Stimulated activated CD8-positive, alpha-beta memory T cell treated with anti-CD3 and anti-CD28 coated beads, Interleukin-12 subunit alpha, Interleukin-12 subunit beta, amount 100 ng/mL, for 24 hours (primary cell): ENCODE data around the gene FAM78B.

ENCODE experiments used
- DNase-seq: peaks from one replicate; pipeline ENCODE4 v3.0.0-alpha.2; 2020; ENCODE audit errors: extremely low read depth

Gene FAM78B

DNA sequence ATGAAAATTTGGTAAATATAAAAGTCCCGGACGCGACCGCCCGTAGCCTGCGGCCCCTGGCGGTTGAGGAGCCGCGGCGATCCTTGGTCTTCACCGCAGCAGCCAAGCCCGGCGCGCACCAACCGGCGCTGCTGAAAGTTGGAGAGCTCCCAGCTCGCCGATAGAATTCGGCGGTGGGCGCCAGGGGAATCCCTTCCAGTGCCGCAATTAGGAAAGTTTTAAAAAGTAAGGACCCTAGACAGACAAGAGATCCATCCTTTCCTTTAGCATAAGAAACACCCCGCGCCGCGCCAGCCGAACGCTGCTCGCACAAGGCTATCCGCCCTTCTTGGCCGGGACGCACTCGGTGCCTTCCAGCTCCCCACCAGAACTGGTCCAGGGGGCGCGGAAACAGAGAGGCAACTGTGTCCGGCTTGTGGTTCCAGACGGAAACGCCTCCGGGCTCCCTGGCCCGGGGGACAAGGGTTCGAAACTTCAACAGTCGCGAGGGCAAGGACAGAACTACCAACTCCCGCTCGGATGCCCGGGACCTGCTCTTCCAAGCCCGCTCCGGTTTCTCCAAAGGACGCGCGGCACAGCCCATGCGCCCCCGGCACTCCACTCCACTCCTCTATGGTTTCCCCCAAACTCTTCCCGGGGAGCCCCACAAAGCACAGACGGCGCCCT is 1.7 kb downstream of the FAM78B start:
- DNase-seq = no peak

DNA sequence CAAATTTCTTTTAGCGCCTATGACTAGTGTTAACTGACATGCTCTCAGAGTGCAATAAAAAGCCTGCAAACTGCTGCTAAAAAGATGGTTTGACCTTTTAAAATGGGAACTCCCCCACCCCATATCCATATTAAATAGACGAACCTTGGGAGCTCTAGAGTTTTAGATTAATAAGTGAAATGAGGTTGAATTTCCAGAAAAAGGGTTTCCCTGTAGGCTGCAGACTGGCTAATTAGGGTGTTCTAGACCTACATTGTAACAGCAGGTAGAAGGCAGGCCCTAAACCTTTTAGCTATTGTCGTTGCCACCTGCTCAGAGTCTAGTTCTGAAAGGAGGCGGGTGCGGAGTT is 2.2 kb downstream of the FAM78B start:
- no peak for DNase-seq

DNA sequence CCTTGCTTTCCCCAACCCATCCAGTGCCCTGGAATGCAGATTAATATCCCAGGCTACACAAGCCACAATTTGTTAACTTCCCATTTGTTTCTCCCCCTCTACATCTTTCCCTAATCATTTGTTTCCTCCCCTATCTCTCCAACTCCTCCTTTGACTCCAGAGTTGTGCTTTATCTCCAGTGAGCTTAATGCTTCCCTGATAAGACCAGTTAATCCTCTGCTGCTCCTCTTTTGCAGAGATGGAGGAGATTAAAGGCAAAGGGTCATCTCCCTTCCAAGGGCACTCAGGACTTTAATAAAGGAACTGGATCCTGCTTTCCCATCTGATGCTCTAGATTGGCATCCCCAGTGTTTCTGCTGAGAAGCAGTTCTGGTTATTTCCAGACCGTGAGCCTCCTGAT is 7.1 kb downstream of the FAM78B start:
- no peak for DNase-seq

DNA sequence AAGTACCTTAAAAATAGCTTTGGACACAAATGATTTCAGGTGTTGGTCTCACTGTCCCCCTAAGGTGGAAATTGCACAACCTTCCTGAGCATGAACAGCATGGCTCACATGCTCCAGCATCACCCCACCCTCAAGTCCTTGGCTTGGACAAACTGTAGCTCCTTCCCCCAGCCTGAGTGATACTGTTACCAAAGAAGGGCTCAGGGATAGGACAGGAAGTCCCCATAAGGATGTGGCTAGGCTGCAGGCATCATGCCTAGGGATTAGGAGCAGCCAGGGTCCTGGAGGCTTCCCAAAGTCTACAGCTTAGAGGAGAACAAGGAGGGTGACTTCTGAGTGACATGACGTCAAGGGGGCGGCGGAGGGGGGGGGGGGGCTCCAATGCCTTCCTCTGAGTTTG is 10.1 kb downstream of the FAM78B start:
- DNase-seq = no peak

DNA sequence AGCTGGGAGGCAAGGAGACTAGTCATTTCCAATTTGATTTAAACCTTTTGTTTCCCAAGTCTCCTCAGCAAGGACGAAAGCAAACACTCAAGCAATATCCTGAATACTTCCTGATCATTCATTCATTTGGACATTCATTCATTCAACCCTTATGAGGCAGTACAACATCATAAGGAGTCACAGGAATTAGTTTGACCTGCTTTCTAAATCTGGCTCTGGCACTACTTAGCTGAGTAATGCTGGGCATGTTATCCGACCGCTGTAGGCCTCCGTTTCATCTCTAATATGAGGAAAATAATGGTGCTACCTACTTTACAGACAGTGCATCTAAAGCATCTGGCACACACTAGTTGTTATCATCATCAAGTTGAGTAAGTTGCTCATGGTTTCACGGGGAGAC is 11.7 kb downstream of the FAM78B start:
- DNase-seq = no peak

DNA sequence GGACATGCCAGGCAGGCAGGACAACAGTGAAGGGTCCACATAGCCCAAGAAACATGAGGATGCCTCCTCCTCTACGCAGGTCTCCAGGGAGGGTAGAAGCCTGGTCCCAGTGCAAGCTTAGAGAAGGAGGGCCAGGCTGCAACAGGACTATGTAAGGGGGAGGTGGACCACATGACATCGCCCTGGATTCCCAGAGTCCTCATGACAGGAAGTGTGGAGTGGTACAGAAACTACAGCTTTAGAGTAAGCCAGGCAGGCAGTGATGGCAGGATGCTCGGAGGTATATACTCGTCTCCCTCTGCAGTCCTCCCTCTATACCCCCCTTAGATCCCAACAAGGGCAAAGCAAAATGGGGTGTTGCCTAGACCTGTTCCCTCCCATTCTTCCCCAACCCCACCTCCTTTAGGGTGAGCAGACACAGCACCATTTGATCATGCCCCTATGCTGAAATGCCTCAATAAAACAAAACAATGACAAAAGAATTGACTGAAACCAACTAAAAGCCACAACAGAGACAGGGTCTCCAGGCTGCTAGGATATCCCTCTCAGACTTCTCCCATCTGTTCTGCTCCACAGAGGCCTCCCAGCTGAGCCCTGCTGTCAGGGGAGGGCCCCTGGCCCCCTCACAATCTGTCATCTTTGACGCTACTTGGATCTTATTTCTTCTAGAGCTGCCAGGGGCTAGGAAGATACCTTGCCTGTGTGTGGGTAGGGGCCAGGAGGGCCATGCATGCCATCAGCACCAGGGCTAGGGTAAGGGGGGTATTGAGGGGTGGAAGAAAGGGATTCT is 13.1 kb downstream of the FAM78B start:
- no peak for DNase-seq

DNA sequence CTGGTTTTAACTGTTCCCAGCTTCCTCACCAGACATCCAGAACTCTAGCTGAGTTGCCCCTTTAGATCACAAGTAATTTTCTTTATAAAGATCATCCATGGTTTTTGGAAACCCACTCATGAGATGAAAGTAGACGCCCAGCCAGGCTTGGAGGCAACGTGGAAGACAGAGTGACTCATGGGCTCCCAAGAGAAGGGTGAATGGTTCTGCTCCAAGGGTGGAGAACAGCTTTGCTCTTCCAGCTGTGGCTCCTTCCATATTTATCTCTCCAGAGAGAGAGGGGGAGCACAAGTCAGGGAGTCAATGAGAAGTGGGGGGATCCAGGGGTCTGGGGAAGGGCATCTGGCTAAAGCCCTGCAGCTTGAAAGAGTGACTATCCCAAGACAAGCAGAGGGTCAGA is 13.8 kb downstream of the FAM78B start:
- no peak for DNase-seq

DNA sequence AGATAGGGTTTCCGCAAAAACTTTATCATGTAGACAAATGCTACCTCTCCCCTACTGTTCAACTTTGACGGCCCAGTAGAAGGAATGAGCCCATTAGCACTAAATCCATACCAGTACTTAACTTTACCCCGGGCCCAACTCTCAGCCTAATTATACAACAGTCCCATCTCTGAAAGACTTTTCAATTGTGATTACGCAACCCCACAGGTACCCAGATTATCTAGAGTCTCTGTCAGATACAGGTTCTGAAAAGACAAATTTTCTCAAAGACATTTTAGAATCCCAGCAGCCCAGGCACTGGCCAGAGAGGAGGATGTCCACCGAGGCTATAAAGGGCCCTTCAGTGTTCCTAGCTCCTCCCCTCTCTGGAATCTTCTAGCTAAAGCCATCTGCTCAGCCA is 15.0 kb downstream of the FAM78B start:
- no peak for DNase-seq

DNA sequence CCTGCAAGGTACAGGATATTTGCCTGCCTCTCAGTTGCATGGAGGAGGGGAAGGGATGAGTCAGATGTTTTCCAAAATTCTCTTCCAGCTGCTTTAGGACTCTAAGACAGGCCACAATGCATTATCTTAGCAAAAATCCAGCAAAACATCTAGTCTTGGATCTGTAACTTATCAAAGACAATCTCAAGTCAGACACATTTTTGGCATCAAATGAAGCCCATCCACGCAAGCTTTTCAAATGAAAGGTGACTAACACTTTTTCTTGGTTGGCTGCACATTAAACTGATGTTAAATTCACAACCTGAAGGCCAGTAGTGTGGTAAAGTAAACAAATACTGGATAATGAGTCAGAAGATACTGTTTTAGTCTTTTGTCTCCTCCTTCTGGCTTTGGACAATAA is 21.3 kb downstream of the FAM78B start:
- DNase-seq = no peak

DNA sequence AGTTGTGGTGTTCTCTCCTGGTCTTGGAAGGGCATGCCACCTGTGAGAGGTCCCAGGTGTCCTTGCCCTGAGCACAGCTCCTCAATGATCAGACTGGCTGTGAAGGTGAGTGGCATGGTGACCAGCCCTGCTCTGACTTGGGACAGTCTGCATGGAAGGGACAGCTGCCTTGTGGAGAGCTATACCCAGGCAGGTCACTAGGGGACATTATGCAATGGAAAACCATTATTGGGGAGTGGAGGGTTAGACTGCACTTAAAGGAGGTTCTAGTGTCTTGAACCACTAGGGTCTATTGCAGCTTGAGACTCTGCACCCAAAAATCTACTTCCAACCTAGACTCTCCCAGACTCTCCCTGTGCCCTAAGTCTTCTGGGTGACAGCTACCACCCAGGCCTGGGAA is 24.8 kb downstream of the FAM78B start:
- DNase-seq = no peak

DNA sequence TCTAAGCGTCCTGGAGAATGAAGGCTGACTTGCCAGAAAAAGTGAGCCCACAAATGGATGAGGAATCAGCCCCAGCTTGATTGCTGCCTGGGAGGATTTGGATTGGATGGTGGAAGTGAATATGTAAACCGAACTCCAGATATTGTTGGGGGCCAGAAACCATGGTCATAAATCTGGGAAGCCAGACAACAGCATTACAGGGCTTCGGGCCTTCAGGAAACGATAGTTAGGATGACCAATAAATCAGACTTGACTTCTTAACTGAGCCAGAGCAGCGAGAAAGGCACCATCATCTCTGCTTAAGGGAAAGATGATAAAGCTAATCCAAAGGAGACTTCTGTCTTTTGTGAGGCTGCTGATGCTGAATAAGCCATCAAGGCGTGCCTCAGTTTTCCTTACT is 26.6 kb downstream of the FAM78B start:
- DNase-seq = no peak

DNA sequence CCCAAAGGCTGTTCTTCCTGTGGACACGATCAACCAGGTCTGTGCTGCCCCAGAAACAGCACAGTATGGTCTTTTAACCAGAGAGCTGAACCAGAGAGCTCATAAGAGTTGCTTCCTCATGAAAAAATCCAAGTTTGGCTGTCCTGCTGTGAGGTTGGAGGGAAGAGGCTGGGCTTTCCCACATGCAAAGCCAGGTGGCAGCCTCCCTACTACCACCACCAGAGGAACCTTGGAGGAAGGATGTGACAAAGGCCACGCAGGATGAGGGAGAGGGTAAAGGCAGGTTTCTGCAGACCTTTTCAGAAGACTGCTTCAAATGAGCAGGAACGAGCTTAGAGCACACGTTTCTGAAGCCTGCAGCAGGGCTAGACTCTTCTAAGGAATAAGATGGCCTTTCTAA is 27.1 kb downstream of the FAM78B start:
- DNase-seq = no peak

DNA sequence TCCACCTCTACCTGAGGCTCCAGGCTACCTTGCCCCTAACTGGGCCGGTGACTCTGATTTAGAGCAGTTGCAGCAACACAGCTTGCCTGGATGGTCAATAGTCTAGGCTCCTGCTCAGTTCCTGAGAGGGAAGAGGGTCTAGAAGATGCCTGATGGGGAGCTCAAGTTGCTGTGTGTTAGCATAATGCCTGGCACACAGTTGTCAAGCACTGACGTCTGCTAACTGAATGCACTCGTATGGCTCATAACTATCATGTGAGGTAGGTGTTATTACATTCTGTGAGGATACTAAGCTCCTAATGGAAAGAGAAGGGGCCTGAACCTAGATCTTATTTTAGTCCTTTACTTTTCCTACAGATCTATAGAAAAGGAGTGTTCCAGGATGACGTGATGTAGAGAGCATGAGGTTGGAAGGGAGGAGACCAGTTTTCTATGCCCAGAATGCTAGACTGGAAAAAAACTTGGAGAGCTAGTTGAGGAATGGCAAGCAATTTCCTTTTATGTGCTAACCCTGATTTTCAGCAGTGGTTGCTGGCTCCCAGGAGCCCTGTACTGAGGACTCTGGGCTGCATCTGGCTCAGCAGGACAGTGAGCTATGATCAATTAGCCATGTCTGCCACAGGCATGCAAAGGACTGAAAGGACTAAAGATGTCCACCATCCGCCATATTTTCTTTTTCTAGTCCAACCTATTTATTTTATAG is 30.0 kb downstream of the FAM78B start:
- DNase-seq = no peak

DNA sequence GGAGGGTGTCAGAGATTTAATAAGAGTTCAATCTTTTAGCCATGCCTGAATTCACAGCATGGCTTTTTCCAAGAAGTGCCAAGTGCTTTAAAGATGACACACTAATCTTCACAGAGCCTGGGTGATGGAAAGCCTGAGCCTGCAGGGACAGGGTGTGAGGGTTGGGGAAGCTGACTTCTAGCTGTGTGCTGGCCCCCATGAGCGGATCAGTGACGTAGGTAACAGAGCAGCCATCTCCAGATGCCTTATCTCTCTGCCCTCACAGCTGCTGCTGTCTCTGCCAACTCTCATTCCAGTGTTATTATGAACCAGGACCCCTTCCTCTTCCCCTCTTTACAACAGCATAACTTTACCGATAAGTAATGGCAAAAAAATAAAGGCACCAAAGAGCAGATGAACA is 30.6 kb downstream of the FAM78B start:
- no peak for DNase-seq

DNA sequence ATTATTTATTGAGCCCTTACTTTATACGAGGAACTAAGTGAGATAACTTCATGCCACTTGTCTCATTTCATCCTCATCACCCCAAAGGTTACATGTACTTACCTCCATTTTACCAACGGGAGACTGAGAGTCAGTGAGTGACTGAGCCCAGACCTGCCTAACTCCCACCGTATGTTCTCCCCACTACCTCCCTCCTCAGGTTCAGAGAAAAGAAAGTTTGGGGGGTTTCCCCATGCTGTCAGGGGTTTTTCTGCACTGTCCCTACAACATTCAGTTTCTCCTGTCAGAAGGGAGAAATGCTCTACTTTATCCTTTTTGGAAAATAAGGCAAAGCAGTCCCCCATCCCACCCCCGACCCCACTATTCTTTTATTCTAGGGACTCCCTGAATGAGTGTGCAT is 32.9 kb downstream of the FAM78B start:
- no peak for DNase-seq

DNA sequence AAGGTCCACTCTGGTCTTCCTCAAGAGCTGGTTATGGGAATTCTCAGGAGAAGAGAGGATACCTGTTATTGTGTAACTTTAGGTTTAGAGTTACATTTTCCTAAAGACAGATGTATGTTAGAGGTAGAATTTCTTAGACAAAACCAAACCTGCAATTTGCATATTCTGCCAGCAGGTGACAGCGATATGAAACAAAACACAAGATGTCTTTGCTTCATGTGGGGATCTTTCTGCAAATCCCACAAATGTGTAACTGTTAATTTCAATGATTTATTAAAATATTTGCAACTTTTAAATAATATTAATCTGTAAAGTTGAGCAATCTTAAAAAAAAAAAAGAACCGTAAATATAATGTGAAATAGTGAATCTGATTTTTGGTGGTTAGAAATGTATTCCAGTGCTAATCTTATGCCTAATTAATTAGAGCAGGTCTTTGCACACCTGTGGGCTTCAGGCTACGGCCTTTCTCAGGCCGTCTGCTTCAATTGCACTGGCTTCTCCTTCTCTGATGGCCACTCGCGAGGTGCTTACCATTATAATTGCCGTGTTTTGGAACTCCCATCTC is 33.4 kb downstream of the FAM78B start:
- no peak for DNase-seq

DNA sequence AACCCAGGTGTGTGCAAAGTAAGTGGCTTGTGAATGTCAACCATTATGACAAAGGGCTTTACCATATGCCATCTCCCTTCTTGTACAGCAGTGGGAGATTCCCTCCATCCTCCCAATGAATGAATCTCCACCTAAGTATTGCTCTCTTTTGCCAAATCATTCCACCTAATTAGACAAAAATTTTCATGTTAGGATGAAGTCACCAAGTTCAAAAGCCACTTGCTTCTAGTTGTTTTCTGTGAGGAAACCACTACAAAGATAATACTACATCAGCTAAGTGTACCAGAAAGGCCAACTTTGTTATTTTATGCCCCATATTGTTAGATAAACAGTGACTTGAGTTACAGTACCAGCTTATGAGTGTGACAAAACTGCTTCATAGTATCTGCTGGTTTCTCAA is 34.3 kb downstream of the FAM78B start:
- DNase-seq = no peak

DNA sequence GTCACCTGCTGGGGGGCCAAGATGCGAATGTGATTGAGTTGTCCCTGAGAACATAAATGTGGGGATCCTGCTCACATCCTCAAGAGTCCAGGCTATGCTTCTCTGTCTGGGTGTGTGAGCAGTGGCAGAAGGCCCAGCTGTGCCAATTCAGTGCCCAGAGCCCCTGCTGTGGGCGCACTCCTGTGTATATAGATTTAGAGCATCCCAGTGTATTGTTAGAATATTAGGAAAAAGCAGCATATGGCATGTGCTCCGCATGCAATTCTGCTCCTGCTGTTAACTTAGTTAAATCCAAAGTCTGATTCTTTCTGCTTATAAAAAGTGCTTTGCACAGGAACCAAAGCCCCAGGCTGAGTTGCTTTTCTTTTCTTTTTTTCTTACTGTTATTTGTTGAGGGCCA is 37.8 kb downstream of the FAM78B start:
- DNase-seq = no peak

DNA sequence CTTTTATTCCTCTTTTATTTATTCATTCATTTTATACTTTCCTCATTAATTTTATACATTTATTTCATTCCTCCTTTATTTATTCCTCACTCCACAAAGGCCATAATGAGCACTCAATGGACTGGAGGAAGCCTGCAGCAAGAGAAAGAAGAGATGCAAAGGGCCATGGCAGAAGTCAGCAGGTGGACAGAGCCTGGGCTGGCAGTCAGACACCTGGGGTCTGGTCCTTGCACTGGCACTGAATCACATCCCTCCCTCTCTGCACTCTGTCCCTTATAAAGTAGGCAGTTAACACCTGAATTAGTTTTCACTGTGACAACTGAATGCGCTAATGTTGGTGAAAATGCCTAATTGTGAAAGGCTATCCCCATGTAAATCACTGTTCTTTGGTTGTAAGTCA is 38.6 kb downstream of the FAM78B start:
- no peak for DNase-seq

DNA sequence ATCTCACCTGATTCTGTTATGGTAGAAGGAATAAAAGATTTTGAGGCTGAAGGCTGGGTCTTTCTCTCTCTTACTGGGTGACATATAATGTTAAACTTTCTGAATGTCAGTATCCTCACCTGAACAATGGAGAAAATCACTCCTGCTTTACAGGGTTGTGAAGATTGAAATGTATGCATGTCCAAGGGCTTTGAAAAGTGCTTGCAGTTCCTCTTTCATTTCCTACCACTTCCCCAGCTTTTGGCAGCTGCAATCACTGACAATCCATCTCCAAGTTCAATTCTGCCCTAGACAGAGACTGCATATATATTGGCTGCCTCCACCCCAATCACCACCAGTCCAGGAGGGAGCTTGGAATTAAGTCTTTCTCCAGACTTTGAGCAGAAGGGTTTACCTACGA is 39.8 kb downstream of the FAM78B start:
- no peak for DNase-seq

DNA sequence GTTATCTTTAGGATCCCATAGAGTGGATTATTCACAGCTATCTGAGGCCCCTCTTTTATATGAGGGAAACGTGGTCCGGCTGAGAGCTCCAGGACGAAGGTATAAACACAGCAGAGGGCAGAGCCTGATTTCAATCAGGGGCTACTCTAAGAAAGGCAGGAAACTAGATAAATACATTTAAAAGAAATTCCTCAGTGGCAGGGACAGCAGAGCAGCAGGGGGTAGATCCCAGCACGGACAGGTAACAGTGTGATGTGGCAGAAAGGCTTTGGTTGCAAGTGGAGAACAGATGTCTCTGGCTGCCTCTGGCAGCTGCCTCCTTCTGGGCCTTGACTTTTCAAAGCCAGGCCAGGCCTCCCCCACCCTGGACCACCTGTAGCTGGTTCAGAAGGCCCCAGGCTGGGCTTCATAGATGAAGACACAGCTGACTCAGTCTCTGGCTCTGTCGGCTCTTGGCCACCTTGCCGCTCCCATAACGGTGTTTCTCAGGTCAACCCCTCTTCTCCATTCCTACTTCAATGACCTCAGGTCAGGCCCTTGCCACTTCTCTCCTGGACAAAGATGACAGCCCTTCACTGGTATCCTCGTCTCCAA is 43.8 kb downstream of the FAM78B start:
- no peak for DNase-seq

DNA sequence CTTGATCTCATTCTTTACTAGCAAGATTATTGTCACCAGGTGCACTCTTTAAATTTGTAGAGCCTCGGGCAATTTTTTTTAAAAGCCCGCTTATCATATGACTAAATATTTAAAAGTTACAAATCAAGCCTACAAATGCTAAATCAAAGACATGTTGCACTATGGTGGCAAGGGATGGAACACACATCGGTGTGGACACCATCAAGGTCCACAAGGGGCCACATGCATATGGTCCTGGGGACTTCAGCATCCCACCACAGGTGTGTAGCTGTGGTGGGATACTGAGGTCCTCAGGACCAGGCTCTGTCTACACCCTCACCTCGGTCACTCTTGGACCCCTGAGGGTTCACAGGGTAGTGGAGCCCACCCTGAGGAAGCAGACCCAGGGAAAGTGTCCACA is 45.8 kb downstream of the FAM78B start:
- no peak for DNase-seq

DNA sequence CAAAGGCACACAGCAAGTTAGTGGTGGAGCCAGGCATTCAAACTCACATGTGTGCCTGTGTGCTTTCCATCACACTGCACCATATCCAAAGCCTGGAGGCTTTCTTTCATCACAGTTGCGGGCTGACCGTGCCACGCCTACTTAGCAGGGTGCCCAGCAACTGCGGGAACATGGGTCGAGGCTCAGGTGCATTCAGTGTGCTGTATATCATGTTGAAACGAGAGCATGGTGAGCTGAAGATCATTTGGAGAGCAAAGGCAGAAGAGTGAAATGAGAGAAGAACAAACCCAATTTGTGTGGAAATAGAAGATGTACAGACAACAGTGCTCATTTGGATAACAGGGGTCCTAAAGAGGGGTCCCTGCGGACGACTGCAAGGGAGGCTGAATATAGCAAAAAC is 46.5 kb downstream of the FAM78B start:
- DNase-seq = no peak
